ENCODE results near the gene CAMK2B.

CAMK2B gene

DNA sequence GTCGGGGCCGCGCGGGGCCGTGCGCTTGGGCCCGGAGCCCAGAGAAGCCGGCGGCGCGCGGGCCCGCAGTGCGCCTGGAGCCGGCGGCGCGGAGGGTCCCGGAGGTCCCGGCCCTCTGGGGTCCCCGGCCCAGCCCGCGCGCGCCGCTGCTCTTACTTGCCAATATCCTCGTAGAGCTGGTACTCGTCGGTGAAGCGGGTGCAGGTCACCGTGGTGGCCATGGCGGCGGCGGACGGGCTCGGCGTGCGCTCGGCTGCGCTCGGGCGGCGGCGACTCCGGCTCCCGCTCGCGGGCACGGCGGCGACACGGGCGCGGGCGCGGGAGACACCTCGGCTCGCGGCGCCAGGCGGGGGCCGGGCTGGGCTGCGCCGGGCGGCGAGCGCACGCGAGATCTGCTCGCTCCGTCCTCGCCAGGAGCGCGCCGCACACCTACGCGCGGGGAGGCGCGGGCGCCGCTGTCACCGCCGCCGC lies at the start of gene CAMK2B:
TSS of gene CAMK2B (minus strand) at position 394 of the 471 bp plus-strand sequence. CDS start at position 221, 173 bp downstream.
- H3K4me3 ChIP-seq (ENCODE audit: low read depth, low read length): no peak within 1 kb of the TSS
- TF ChIP-seq CTCF (IDR thresholded peaks at IDR 0.05; ENCODE audit: low read depth, low read length): no peak

- TF ChIP-seq CTCF (IDR thresholded peaks at IDR 0.05; ENCODE audit: low read depth, low read length): no peak
- H3K4me3 ChIP-seq (ENCODE audit: low read depth, low read length): no peak overlapping the region
Observed at GRCh38 chr7:44374007-44374763, 48.8 kb upstream of the CAMK2B start.

DNA sequence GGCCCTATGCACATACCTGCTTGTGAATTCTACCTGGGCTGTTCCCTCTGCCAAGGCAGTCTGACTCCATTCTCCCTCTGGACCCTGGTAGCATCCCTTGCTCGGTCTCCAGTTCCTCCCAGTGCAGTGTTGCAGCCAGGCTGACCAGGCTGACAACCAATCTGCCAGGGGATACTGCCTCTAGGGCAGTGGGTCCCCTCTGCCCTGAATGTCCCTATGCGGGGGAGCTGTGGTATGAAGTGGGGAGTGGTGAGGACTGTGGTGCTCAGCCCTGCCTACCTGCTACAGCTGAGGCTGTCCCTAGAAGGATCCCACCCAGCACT lies 48.0 kb upstream of the CAMK2B start:
- no peak for TF ChIP-seq CTCF (IDR thresholded peaks at IDR 0.05; ENCODE audit: low read depth, low read length)

GRCh38 chr7:44372560-44373417 lies 47.4 kb upstream of the CAMK2B start:
- no peak for TF ChIP-seq CTCF (IDR thresholded peaks at IDR 0.05; ENCODE audit: low read depth, low read length)
- H3K4me3 ChIP-seq (ENCODE audit: low read depth, low read length): no peak overlapping the region

More for the DNA sequence above, 48.0 kb upstream of the CAMK2B start:
- H3K4me3 ChIP-seq (ENCODE audit: low read depth, low read length): no peak overlapping the region

- TF ChIP-seq CTCF (IDR thresholded peaks at IDR 0.05; ENCODE audit: low read depth, low read length): no peak
- H3K4me3 ChIP-seq (ENCODE audit: low read depth, low read length): no peak overlapping the region
Observed at GRCh38 chr7:44368885-44369284, 43.5 kb upstream of the CAMK2B start.

- no peak for TF ChIP-seq CTCF (IDR thresholded peaks at IDR 0.05; ENCODE audit: low read depth, low read length)
- no peak overlapping the region for H3K4me3 ChIP-seq (ENCODE audit: low read depth, low read length)
Observed at GRCh38 chr7:44368455-44368854, 43.1 kb upstream of the CAMK2B start.

Data from WI38 (cell line).